Kidney glomerular epithelial cell (primary cell): ENCODE results near the gene NDNF.

Experiments used
- DNase-seq: peaks from one replicate; lab custom pipeline; 2025; lab: John Stamatoyannopoulos, UW

Gene NDNF

GRCh38 chr4:121015421-121015820 is 56.9 kb downstream of the NDNF start:
- no peak for DNase-seq

GRCh38 chr4:121014544-121014943 is 57.8 kb downstream of the NDNF start:
- no peak for DNase-seq

- no peak for DNase-seq
Observed at GRCh38 chr4:121011780-121012340, 60.5 kb downstream of the NDNF start.

- DNase-seq, result no peak
Observed at GRCh38 chr4:121011138-121011537, 61.2 kb downstream of the NDNF start.

GRCh38 chr4:121009578-121010478 is 62.5 kb downstream of the NDNF start:
- no peak for DNase-seq

GRCh38 chr4:121007660-121008059 is 64.7 kb downstream of the NDNF start:
- DNase-seq, result no peak

- DNase-seq, result no peak
Observed at GRCh38 chr4:121003863-121004262, 68.5 kb downstream of the NDNF start.

GRCh38 chr4:120995266-120996010 is 76.9 kb downstream of the NDNF start:
- DNase-seq, result no peak

GRCh38 chr4:120994521-120994920 is 77.8 kb downstream of the NDNF start:
- no peak for DNase-seq

GRCh38 chr4:120991885-120992284 is 80.5 kb downstream of the NDNF start:
- no peak for DNase-seq

GRCh38 chr4:120990246-120990645 is 82.1 kb downstream of the NDNF start:
- DNase-seq, result no peak
